GM18498 (cell line): ENCODE results near the gene RMDN2.

Experiments used
- ATAC-seq: cut with Tn5 transposase; IDR thresholded peaks from one replicate; pipeline ENCODE4 v1.9.1; 2021; ENCODE audit warnings: mild to moderate bottlenecking, moderate library complexity; ENCODE audit not compliant: unreplicated experiment

RMDN2 gene

DNA sequence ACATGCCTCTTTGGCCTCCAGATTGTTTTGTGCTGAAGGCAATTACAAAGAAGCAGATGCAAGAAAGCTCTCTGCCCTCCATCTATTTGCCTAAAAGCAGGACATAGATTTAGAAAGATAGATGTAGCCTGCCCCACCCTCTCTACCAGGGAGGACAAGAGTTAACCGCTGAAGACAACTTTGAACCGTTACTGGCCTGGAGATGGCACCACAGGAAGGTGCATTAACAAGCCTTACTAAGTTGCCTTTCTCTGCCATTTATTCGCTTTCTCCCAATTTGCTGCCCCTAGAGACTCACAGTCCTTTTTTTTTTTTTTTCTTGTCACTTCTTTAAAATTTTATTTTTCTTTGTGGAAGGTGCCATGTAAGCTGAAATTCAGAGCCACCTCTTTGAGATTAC is 28.8 kb upstream of the RMDN2 start:
- ATAC-seq = no peak

- no peak for ATAC-seq
Measured at GRCh38 chr2:37897511-37897910, 27.6 kb upstream of the RMDN2 start.

- ATAC-seq = no peak
Measured at GRCh38 chr2:37898448-37898847, 26.6 kb upstream of the RMDN2 start.

GRCh38 chr2:37902991-37903390 is 22.1 kb upstream of the RMDN2 start:
- no peak for ATAC-seq

DNA sequence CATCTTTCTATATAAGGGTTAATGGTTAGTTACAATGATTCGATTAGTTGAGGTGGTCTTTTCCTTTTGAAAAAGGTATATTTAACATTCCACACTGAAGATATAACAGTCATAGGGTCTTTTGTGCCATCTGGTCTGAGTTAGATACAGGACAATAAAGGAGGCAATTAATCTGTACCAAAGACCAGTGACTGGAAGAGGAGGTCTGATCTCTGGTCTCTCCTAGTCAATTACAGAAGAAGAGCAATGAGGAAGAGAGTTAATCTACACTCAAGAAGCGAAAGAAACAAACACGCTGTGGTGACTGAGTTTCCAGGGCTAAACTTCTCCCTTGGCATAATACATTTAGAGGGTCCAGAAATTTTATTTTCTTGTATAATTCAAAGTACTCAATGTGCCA is 20.7 kb upstream of the RMDN2 start:
- ATAC-seq = no peak

DNA sequence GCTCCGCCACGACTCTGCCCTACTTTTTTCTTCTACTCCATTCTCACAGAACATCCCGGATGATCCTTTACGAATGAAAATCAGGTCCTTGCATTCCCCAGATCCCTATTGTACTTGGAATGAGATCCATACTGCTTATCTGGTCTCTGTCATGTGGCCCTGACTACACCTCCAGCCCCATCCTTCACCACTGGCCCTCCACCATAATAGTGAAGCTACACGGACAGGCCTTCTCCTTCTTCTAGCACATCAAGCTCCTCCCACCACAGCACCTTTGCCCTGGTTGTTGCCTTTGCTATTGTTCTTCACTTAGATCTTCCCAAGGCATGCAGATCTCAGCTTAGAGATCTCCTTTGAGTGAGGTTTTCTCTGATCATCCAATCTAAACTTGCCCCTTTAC is 20.1 kb upstream of the RMDN2 start:
- ATAC-seq = no peak

DNA sequence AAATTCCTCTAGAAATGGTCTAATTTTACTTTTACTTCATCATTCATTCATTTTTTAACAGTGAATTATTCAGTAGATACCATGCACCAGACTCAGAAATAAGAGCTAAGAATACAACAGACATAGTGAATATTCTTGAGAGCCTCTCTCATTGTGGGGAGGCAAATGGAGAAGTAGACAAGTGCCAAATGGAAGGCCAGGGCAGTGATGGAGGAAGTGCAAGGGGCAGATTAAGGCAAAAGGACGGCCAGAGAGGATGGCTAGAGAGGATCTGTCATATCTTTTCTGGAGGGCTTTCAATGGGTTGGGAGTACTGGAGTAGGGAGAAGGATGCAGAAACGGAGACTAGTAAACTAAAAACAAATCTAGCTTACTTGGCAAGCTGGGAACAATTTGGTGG is 19.0 kb upstream of the RMDN2 start:
- no peak for ATAC-seq

- no peak for ATAC-seq
Measured at GRCh38 chr2:37907501-37908225, 17.4 kb upstream of the RMDN2 start.

DNA sequence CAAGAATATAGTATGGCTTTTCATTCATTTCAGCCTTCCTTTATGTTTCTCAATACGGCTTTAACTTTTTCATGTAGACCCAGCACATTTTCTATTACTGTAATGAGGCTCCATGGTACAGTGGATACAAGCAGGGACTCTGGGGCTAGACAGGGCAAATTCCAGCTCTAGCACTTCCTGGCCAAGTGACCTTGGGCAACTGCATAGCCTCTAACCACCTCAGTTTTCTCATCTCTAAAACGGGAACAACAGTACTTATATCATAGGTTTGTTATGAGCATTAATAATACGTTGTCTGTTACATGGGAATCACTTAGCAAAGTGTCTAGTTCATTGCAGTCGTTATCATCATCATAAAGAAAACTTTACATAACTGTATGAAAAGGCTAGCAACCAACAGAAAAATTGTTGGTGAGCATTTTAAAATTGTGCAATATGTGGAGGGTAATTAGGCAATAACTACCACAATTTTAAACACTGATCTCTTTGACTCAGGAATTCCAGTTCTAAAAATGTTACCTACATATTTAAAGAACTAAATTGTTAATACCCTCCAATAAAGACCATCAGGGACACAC is 13.7 kb upstream of the RMDN2 start:
- no peak for ATAC-seq

GRCh38 chr2:37912056-37912455 is 13.0 kb upstream of the RMDN2 start:
- ATAC-seq = no peak

- ATAC-seq = no peak
Measured at GRCh38 chr2:37912616-37913015, 12.5 kb upstream of the RMDN2 start.

- ATAC-seq = no peak
Measured at GRCh38 chr2:37914340-37914739, 10.7 kb upstream of the RMDN2 start.

DNA sequence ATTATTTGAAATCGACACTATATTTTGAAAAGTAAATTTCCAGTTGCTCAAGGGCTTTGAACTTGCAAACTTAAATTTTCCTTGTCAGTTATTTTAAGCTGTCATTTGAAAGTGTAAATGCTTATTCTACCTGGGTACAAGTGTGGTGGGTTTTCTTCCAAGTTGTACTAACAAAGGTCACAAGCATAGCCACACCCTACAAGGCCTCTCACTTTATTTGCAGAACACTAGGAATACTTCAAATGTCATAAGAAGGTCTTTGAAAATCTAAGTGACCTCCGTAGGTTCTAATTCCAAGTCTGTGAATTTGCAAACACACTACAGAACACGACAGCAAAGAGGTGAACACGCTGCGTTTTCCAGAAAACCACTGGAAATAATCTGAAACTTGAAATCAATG is 9.3 kb upstream of the RMDN2 start:
- no peak for ATAC-seq

- no peak for ATAC-seq
Measured at GRCh38 chr2:37916512-37917082, 8.5 kb upstream of the RMDN2 start.

- ATAC-seq = no peak
Measured at GRCh38 chr2:37917281-37918228, 7.5 kb upstream of the RMDN2 start.

GRCh38 chr2:37918742-37919186 is 6.3 kb upstream of the RMDN2 start:
- ATAC-seq = no peak

DNA sequence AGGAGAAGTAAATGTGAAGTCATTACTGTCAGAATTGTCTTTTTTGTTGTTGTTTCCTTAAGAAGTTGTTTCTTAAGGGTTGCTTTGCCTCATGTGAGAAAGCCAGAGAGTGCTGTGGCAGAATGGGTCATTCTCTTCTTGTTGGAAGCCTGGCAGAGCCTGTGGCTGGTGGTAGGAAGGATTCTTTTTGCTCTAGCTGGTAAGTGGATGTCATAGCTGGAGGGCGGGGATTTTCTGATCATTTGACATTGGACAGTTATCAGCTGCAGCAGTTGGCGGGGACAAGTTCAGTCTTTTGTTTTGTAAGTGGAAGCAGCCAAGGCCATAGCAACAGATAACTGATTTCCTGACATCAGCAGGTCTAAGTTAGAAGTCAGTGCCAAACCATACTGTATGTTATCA is 5.5 kb upstream of the RMDN2 start:
- no peak for ATAC-seq

DNA sequence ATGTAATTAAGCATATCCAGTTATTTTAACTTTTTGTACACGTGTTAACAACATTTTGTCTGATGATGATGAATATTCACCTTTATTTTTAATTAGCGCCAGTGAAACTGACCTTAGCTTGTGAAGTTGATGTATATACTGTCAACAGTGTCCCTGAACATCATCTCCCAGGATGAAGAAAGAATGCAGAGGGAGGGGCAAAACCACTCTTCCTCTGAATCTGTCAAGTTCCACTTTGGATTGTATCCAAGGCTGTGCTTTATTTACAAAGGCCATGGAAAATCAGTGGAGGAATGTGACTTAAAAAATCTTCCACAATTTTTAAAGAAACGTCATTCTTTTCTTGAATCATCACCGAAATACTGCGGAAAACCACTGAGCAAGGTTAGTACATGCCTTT is 4.5 kb upstream of the RMDN2 start:
- ATAC-seq = no peak

DNA sequence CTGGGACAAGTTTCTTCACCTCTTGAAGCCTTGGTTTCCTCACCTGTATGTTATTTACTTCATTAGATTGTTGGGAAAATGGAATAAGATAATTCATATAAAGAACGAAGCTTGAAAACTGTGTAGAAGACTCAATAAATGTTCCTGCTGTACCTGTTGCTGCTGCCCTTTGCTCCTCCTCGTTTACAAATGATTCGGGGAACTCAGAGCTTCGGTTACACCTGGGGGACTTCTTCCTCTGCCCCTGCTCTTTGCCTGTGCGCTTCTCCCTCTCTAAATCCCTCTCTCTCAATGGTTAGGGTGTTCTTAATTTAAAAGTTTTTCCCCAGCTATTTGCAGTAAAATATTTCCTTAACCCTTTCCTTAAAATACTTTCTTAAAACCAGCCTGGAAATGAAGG is 3.3 kb upstream of the RMDN2 start:
- no peak for ATAC-seq

DNA sequence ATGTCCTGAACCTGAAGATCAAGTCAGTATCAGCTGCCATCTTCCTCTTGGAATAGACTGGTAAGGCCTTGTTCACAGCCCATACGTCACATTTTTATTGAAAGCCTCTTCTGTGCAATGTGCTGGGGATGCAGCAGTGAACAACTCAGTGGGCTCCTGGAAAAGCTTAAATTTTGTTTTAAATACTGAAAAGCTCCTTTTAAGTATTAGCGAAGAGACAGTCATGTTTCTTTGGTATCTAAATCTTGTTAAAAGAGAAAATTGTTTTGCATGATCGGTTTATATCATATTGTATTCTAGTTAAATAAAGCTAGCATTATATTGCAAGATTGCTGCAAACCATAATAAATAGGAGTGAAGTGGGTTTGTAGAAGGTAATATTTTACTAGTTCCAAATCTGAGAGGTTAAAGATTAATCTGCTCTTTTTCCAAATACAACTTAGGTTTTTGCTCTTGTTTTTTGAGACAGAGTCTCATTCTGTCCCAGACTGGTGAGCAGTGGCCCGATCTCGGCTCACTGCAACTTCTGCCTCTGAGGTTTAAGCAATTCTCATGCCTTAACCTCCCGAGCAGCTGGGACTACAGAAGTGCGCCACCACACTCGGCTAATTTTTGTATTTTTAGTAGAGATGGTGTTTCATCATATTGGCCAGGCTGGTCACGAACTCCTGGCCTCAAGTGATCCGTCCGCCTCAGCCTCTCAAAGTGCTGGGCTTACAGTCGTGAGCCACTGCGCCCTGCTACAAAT is 1.6 kb upstream of the RMDN2 start:
- no peak for ATAC-seq

DNA sequence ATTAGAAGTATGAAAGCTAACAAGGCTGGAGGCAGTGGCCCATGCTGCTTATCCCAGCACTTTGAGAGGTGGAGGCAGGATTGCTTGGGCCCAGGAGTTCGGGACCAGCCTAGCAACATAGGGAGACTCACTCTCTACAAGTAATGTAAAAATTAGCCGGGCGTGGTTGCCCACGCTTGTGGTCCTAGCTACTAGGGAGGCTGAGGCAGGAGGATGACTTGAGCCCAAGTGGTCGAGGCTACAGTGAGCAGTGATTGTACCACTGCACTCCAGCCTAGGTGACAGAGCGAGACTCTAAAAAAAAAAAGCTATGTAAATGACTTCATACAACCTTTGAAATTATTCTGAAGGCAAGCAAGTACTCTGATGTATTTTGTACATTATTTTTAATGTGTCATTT is 1.5 kb downstream of the RMDN2 start:
- no peak for ATAC-seq
